ENCODE data around the gene GRWD1.
"Not testable (repeated sequence)": the region's sequence is repeated elsewhere in the genome, so short reads cannot be mapped to it uniquely, and the experiment has no call there.

GRWD1 gene

DNA sequence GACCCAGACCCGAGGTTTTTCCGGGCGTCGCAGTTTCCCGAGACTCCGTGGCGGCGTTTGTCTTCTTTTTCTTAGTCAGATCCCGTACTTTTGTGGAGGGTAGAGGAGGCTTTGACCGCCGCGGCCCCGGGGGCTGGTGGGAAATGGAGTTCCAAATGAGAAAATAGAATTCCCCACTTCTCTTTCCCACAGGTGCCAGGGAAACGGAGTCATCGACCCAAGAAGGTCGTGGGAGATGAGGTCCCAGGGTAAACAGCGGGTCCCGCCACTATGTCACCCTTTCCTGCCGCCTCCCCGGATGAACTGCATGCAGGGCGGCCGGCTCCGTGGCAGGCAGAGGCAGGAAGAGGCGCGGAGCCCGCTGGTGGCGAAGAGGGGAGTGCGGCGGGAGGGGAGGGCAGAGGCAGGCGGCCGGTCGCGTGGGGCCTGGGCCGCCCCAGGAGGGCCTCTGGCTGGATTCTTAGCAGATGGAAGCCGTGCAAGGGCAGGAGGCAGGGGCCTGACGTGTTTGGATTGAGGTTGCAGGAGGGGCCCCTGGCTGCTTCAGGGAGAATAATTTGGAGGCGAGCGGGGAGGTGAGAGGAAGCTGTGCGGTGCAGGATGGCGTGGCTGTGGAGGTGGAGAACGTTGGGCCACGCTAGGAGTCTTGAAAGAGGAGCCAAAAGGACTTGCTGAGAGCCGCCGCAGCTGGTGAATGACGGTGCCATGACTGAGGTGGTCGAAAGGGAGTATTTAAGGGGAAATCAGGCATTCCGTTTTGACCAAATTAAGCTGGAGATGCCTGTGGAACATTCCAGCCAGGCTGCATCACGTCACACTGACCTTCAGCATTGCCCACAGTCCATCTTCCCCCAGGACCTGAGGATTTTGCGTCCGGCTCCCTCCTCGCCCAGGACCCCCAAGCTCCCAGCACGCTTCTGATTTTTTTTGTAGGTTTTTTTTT lies 35.0 kb downstream of the GRWD1 start:
- peak; percentile 53 for DNase-seq

DNA sequence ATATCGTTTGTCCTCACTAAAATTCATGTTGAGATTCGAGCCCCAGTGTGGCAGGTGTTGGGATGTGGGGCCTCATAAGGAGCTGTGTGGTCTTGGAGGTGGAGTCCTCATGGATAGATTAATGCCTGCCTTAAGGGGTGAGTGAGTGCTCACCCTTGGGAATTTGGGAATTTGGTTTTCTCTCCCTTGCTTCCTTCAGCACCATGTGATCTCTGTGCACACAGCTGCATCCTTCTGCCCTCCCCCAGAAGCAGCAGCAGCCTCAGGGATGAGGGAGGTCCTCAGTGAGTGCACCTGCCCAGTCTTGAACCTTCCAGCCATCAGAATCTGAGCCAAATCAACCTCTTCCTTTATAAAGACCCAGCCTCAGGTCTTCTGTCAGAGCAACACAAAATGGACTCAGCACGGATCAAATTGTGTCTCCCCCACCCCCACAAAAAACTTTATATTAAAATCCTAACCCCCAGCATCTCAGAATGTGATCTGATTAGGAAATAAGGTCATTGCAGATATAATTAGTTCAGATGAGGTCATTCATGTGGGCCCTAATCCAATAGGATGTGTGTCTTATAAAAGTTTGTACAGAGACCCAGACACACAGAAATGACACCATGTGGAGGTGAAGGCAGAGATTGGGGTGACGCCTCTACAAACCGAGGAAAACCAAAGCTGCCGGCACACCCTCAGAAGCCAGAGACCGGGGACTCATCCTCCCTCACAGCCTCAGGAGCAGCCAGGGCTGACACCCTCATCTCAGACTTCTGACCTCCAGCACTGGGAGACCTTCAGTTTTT lies 36.3 kb downstream of the GRWD1 start:
- DNase-seq, result no peak

GRCh38 chr19:48483301-48483700 lies 37.5 kb downstream of the GRWD1 start:
- no peak for DNase-seq

GRCh38 chr19:48484247-48484893 lies 38.6 kb downstream of the GRWD1 start:
- no peak for DNase-seq

- DNase-seq, result no peak
These were observed 39.3 kb downstream of the GRWD1 start for GRCh38 chr19:48484931-48485612.

GRCh38 chr19:48486706-48487105 lies 40.9 kb downstream of the GRWD1 start:
- DNase-seq, result not testable (repeated sequence)

- no peak for DNase-seq
These were observed 41.8 kb downstream of the GRWD1 start for GRCh38 chr19:48487544-48487943.

DNA sequence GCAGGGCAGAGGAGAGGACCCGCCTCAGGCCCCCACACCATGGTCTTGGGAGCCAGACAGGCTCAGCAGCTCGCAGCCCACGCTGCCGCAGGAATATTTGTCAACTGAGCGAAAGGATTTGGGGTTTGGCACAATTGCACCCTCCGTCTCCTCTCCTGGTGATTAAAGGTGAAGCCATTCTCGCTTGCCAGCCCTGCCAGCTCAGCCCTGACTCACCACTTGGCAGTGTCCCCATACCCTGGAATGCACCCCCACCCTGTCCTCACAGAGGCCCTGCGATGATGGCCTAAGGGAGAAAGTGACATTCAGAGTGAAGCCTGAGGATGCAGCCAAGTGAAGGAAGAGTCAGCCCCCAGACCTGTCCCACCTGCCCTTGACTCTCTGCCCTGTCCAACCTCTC lies 42.2 kb downstream of the GRWD1 start:
- no peak for DNase-seq

DNA sequence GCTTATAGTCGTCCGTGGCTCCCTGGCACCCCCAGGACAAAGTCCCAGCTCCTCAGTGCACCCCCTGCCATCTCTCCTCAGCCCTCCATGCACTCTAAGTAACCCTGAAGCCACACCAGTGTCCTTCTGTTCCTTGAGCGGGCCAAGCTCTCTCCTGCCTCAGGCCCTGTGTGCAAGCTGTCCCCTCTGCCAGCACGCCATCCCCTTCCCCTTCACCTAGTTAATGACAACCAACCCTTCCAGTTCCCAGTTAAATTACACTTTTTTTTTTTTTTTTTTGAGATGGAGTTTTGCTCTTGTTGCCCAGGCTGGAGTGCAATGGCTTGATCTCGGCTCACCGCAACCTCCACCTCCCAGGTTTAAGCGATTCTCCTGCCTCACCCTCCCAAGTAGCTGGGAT lies 42.7 kb downstream of the GRWD1 start:
- not testable (repeated sequence) for DNase-seq

DNA sequence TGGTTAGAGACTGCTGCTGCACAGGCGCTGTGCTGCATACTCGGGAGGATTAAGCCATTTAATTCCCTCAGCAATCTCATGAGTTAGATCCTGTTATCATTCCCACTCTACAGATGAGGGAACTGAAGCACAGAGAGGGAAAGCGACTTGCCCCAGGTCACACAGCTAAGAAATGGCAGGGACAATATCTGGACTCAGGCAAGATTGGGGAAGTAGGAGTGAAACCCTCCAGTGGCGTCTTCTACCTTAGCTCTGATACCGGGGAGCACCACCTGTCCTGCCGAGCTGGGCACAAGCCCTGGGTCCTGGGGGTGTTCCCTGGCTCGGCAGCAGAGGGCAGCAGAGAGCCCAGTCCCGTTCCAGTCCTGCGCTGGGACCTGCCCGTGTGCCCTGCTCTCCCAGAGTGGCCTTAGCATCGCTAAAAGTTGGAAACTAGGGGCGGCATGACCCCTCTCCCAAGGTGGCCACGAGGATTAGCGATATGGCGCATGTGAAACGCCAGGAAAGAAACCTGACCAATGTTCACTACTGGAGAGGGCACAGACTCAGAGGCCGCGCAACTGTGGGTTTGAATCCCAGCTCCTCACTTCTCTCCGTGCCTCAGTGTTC lies 43.9 kb downstream of the GRWD1 start:
- DNase-seq, result peak; percentile 84

DNA sequence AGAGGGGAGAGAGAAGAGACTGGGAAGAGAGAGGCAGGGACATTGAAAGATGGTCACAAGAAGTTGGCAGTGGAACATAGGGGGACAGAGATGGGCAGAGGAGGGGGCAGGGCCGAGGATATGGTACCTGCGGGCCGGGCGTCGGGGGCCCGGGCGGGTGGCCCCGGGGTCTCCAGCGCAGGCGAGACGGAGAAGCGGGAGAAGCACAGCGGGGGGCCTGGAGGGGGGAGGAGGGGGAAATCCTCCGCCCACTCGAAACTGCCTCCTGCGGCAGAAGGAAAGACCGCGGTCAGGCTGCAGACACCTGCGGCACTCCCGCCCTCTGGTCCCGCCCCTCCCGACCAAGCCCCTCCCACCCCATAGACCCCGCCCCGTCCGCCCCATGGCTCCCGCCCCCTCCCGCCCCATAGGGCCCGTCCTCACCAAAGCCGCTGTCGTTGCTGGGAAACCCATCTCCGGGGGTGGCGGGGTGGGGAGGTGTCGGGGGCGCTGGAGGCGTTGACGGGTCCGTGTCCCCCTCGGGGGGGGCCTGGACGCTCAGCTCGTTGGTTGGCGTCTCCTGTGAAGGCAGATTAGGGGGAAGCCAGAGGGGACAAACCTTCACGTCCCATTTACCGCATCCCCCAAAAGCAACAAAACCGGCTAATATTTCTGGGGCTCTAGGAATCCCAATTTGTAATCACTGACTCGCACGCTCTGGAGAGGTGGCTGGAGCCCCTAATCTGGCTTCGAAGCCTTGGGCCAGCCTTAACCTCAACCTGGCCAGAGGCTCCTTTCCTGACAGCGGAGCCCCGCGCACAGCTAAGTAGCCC lies 45.4 kb downstream of the GRWD1 start:
- DNase-seq, result peak; percentile 39

DNA sequence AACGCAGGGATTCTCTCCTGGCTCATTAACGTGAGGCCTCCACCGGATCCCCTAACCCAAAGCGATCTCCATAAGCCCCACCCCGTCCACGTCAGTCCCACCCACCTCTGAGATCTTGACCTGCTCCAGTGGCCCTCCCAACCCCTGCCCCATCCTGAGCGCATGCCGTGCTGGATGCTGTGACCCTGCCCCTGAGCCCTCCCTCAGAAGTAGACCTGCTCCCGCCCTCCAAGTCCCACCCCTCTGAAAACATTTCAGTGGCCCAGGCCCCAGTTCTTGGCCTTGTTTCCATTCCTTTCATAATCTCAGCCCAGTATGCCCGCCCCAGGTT lies 46.0 kb downstream of the GRWD1 start:
- DNase-seq, result no peak

DNA sequence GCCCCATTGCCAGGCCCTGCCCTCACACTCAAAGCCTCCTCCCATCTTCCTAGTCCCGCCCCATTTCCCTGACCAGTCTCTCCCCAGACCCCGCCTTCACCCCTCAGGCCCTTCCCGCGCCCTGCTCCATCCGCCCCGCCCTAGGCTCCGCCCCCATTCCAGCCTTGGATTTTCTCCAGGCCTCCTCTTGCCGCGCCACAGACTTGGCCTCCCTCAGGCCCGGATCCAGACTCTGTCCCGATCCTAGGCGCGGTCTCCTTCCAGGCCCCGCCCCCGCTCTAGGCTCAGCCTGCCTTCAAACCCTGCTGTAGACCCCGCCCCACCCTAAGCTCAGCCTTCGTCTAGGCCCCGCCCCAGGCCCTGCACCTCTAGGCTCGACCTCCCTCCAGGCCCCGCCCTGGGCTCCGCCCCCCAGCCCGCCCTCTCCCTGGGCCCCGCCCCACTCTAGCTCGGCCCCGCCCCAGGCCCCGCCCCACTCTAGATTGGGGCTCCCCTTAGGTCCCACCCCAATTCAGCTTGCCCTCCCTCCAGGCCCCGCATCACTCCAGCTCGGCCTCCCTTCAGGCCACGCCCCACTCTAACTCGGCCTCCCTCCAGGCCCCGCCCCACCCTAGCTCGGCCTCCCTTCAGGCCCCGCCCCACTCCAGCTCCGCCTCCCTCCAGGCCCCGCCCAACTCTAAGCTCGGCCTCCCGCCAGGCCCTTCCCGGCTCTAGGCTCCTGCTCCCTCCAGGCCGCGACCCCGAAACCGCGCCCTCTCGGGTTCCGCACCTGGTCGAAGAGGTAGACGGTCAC lies 47.3 kb downstream of the GRWD1 start:
- DNase-seq, result peak; percentile 74

DNA sequence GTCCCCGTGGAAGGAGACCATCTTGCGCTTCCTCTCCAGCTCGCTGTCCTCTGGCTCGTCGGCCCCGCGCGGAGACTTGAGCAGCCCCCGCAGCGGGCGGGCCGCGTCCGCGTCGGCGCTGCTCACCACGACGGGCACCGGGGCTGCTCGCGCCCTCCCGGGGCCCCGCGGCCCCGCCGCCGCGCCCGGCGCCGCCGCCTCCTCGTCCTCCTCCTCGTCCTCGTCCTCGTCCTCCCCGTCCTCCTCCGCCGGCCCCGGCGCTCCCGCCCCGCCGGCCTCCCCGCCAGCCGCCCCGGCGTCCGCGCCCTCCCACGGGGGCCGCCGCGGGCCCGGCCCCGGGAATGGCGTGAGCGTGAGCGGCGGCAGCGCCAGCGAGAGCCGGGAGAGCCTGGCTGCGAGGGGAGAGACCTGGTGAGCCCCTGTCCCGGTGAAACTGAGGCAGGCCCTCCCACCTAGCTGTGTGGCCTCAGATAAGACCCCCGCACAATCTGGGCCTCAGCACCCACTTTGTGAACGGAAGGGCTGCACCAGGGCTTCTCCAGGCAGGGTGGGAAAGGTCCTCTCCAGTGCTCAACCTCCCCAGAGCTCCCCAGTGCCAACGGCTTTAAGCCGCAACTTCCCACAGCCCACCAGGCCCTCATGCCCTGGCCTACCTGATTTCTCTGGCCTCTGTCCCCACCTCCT lies 48.1 kb downstream of the GRWD1 start:
- DNase-seq, result no peak

- DNase-seq, result no peak
These were observed 49.6 kb downstream of the GRWD1 start for GRCh38 chr19:48495396-48495795.

- no peak for DNase-seq
These were observed 51.4 kb downstream of the GRWD1 start for GRCh38 chr19:48496959-48497727.

DNA sequence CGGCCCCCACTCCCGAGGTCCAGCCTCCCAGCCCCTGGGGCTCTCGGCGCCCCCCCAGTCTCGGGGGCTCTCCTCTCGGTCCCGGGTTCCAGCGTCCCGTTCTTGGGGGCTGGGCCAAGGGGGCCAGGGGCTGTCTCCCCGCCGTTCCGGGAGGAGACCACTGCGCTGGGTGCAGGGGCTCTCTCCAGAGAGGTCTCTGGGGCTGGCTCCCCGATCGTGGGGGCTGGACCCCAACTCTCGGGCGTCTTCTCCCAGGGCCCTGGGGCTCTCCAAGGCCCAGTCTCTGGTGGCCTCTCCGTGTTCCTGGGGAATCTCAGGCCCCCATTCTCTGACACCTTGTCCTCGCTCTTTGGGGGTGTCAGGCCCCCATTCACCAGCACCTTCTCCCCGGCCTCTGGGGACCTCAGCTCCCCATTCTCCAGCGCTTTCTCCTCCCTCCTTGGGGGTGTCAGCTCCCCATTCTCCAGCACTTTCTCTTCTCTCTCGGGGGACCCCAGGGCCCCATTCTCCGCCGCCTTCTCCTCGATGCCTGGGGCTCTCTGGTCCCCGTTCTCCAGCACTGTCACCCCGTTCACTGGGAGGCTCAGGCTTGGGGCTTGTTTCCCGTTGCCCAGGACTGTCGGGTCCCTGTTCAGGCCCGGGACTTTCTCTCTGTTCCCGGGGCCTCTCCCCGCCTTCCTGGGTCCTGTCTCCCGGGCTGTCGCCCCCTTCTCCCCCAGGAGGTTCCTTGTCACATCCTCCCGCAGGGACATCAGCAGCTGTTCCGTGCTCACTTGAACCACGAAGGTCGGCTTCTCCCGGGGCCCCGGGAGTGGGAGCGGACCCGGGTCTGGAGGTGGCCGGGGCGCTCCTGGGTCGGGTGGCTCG lies 52.2 kb downstream of the GRWD1 start:
- DNase-seq, result no peak

GRCh38 chr19:48498595-48499311 lies 53.0 kb downstream of the GRWD1 start:
- DNase-seq, result no peak

Measured in stimulated activated CD4-positive, alpha-beta T cell treated with anti-CD3 and anti-CD28 coated beads, Interleukin-4, amount 100 ng/mL, for 24 hours (primary cell).